Ovary (tissue), 3 donors: ENCODE results near the gene SLC4A1.

ENCODE experiments used
- CTCF ChIP-seq, 3 donors: fragments of 450-650 bp in 2 of 3; fragments of 200-600 bp in 1 of 3; IDR thresholded peaks; one replicate each; pipeline versions ENCODE4 v1.5.1 to v1.8.0; 2016 to 2022; ENCODE audit warnings: antibody characterized with exemption in 3 of 3, mild to moderate bottlenecking in 1 of 3
- EP300 ChIP-seq: sonication (generic); formaldehyde crosslinking; IDR thresholded peaks from one replicate; pipeline ENCODE4 v1.6.1; 2017; ENCODE audit warnings: antibody characterized with exemption
- POLR2A ChIP-seq: fragments of 450-650 bp; IDR thresholded peaks from one replicate; pipeline ENCODE4 v1.6.1; 2017; ENCODE audit warnings: antibody characterized with exemption, mild to moderate bottlenecking, moderate library complexity
- donor health status: DM: no; HTN: no; CAD: no.

- TF ChIP-seq CTCF (IDR thresholded peaks at IDR 0.05) (no peak), POLR2A (no peak), EP300 (no peak)
These were observed 31.4 kb downstream of the SLC4A1 start for GRCh38 chr17:44236444-44236991.
